Measurements from ENCODE around the gene STX5.
"Not testable (repeated sequence)": the region's sequence is repeated elsewhere in the genome, so short reads cannot be mapped to it uniquely, and the experiment has no call there.

Gene STX5

GRCh38 chr11:62854013-62854824 is 22.4 kb upstream of the STX5 start:
- no peak for DNase-seq (ENCODE audit: low read depth in 1 of 2, low spot score in 1 of 2)

- DNase-seq (ENCODE audit: low read depth in 1 of 2, low spot score in 1 of 2), result no peak
Observed at GRCh38 chr11:62853279-62853965, 21.6 kb upstream of the STX5 start.

- no peak for DNase-seq (ENCODE audit: low read depth in 1 of 2, low spot score in 1 of 2)
Observed at GRCh38 chr11:62852523-62853188, 20.8 kb upstream of the STX5 start.

DNA sequence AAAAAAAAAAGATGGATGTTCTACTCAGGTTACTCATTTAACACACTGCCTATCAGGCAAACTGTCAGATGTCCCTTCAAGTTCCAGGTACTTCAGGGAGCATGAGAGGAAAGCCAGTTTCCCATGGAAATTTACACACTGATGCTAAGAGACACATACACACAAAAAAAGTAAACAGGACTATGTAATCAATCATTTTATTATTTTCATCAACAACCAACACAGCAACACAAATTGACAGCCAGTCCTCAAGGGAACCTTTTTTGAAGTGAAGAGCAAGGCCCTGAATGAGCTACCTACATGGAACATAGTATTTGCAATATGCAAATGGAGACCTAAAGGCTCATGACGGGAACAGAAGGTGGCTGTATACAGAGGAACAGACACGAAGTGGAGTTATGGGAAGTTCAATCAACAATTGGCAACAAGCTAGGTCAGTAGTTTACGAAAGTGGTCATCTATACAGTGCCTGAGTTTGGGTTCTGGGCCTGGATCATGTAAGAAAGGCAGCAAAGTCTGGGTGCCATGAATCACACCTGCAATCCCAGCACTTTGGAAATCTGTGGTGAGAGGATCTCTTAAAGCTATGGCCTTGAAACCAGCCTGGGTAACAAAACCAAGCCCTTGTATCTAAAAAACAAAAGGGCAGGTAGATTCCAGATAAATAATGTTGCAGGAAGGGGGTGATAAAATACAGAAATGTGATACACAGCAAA is 20.1 kb upstream of the STX5 start:
- no peak for DNase-seq (ENCODE audit: low read depth in 1 of 2, low spot score in 1 of 2)

DNA sequence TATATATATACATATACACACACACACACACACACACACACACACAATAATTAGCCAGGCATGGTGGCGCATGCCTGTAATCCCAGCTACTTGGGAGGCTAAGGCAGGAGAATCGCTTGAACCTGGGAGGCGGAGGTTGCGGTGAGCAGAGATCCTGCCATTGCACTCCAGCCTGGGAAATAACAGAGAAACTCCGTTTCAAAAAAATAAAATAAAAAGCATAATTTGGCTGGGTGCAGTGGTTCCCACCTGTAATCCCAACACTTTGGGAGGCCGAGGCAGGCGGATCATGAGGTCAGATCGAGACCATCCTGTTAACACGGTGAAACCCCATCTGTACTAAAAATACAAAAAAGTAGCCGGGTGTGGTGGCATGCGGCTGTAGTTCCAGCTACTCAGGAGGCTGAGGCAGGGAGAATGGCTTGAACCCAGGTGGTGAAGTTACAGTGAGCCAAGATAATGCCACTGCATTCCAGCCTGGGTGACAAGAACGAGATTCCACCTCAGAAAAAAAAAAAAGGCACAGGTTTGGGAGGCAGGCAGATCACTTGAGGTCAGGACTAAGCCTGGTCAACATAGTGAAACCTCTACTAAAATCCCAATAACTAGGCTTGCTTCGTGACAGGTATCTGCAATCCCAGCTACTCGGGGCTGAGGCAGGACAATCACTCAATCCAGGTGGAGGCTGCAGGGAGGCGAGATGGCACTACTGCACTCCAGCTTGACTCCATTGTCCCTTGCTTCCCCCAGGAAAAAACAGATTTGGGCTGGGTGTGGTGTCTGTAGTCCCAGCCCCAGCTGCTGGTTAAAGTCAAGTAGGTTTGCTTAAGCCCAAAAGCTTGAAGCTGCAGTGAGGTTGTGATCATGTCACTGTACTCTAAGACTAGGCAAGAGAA is 19.3 kb upstream of the STX5 start:
- DNase-seq (ENCODE audit: low read depth in 1 of 2, low spot score in 1 of 2), result no peak

- no peak for DNase-seq (ENCODE audit: low read depth in 1 of 2, low spot score in 1 of 2)
Observed at GRCh38 chr11:62847767-62848314, 16.0 kb upstream of the STX5 start.

DNA sequence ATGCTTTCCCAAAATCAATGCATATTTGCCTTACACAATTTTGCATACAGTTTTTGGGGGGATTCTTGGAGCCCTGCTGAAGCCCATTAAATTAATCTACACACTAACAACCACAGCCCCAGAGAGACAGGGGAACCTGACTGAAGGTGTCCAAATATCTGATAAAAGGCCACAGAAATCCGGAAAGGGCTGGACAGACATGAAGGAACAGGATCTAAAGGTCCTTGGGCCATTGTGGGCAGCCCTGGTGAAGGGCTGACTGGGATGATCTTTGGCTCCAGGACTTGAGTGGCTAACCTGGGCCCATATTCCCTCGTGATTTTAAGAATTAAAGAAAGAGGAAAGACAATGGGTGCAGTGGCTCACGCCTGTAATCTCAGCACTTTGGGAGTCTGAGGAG is 14.3 kb upstream of the STX5 start:
- DNase-seq (ENCODE audit: low read depth in 1 of 2, low spot score in 1 of 2), result no peak

DNA sequence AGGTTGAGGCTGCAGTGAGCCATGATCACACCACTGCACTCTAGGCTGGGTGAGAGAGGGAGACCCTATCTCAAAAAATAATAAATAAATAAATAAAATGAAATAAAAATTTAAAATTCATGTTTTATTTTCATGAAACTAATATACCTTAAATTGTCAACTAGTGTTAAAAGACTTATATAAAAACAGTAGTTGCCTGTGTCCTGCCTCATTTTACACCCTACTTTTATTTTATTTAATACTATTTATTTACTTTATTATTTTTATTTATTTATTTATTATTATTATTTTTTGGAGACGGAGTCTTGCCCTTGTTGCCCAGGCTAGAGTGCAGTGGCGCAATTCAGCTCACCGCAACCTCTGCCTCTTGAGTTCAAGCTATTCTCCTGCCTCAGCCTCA is 12.3 kb upstream of the STX5 start:
- DNase-seq (ENCODE audit: low read depth in 1 of 2, low spot score in 1 of 2), result no peak

DNA sequence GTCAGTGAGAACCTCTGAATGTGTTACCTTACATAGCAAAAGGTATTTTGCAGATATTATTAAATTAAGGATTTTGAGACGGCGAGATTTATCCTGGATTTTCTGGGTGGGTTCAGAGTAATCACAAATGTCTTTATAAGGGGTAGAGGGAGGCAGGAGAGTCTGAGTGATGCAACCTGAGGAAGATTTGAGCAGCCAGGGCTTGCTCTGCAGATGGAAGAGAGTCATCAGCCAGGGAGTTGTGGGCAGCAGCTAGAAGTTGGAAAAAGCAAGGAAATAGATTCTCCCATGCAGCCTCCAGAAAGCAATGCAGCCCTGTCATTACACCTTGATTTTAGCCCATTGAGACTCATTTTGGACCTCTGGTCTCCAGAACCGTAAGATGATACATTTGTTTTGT is 11.6 kb upstream of the STX5 start:
- DNase-seq (ENCODE audit: low read depth in 1 of 2, low spot score in 1 of 2), result no peak

- DNase-seq (ENCODE audit: low read depth in 1 of 2, low spot score in 1 of 2), result not testable (repeated sequence)
Observed at GRCh38 chr11:62842891-62843290, 11.0 kb upstream of the STX5 start.

- no peak for DNase-seq (ENCODE audit: low read depth in 1 of 2, low spot score in 1 of 2)
Observed at GRCh38 chr11:62842171-62842741, 10.4 kb upstream of the STX5 start.

DNA sequence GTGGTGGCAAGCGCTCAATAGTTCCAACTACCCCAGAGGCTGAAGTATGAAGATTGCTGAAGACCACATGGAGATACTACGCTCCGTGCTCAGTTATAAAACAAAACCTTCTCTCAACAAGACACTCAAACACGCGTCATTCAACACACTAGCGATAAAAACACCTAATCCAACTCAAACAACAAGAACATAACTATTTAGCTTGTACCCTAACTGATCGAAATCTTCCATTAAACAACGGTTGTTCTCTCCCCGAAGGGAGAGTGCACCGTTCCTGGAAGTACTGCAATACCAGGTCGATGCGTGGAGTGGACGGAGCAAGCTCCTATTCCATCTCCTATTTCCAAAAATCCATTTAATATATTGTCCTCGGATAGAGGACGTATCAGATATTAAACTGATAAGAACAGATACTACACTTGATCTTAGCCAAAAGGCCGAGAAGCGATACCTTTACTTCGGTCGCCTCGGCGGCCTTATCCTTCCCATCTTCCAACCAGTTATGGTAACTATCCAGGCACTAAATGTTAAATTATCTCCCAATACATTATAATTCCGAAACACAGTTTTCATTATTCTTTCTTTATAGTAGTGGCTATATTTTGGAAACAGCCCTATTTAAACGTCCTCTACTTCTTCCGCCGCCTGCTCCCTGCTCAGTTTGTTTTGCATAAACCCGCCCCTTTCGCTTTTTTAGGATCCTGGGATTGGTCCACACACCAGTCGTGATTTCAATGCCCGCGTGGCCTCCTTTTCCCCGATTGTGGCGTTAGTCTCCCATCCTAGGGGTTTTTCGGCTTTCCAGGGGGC is 9.7 kb upstream of the STX5 start:
- peak; percentile 55 to 70 for DNase-seq (ENCODE audit: low read depth in 1 of 2, low spot score in 1 of 2)

DNA sequence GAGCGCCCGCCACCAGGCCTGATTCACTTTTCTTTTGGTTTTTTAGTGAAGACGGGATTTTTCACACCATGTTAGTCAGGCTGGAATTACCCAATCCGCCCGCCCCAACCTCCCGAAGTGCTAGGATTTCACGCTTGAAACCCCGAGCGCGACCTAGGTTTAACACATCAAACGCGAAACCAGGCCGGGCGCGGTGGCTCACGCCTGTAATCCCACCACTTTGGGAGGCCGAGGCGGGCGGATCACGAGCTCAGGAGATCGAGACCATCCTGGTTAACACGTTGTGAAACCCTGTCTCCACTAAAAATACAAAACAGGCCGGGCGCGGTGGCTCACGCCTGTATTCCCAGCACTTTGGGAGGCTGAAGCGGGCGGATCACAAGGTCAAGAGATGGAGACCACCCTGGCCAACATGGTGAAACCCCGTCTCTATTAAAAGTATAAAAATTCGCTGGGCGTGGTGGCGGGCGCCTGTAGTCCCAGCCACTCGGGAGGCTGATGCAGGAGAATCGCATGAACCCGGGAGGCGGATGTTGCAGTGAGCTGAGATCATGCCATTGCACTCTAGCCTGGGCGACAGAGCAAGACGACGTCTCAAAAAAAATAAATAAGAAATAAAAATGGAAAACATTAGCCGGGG is 9.0 kb upstream of the STX5 start:
- DNase-seq (ENCODE audit: low read depth in 1 of 2, low spot score in 1 of 2), result peak; percentile 44 to 69

GRCh38 chr11:62839050-62839945 is 7.4 kb upstream of the STX5 start, which contains the start of gene WDR74:
TSS of gene WDR74 (minus strand) at chr11:62839590. CDS start at chr11:62839570, 20 bp downstream.
- peak; percentile 84 to 88 for DNase-seq (ENCODE audit: low read depth in 1 of 2, low spot score in 1 of 2)

- DNase-seq (ENCODE audit: low read depth in 1 of 2, low spot score in 1 of 2), result no peak
Observed at GRCh38 chr11:62835336-62835735, 3.5 kb upstream of the STX5 start.

- DNase-seq (ENCODE audit: low read depth in 1 of 2, low spot score in 1 of 2), result no peak
Observed at GRCh38 chr11:62832336-62833234, 734 bp upstream of the STX5 start, which contains the start of gene TEX54. TSS of gene TEX54 (minus strand) at chr11:62832841.

Measured in activated T-helper 1 cell treated with anti-CD3 and anti-CD28 coated beads, Interleukin-2, amount 50 U/mL, for 16 hours (primary cell).